Hindlimb muscle (tissue), 1 donor: ENCODE data around the gene SPINT4. TPM values are rescaled to one million over a fixed set of nuclear protein-coding genes. Genes with fewer than 3 reads are reported as not detected.
"Not testable (repeated sequence)": the region's sequence is repeated elsewhere in the genome, so short reads cannot be mapped to it uniquely, and the experiment has no call there.

ENCODE experiments used
- DNase-seq: peaks from one replicate; pipeline ENCODE4 v3.0.0-alpha.2; 2013
- polyA plus RNA-seq: library from polyadenylated mRNA; unstranded; fragments of 120-200 nt; gene quantifications from one replicate; pipeline ENCODE4 v1.2.1, GENCODE V29; 2013; ENCODE audit not compliant: insufficient read length

Gene SPINT4
- polyA plus RNA-seq, result not detected

GRCh38 chr20:45722047-45722446 lies at the start of gene SPINT4:
Gene SPINT4 (plus strand): TSS chr20:45722347. CDS start chr20:45722368, 21 bp downstream.
- DNase-seq, result no peak

DNA sequence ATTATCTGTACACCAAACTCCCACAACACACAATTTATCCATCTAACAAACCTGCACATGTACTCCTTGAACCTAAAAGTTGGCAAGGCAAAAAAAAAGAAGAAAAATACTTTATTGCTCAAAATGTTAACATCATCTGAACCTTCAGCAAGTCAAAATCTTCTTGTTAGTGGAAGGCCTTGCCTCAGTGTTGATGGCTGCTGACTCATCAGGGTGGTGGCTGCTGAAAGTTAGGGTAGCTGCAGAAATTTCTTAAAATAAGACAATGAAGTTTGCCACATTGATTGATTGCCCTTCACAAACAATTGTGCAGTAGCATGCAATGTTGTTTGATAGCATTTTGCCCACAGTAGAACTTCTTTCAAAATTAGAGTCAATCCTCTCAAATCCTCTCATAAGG lies 49.4 kb upstream of the SPINT4 start:
- no peak for DNase-seq

- no peak for DNase-seq
These were observed 42.5 kb upstream of the SPINT4 start for GRCh38 chr20:45679650-45680049.

GRCh38 chr20:45685896-45686295 lies 36.3 kb upstream of the SPINT4 start:
- DNase-seq, result no peak

DNA sequence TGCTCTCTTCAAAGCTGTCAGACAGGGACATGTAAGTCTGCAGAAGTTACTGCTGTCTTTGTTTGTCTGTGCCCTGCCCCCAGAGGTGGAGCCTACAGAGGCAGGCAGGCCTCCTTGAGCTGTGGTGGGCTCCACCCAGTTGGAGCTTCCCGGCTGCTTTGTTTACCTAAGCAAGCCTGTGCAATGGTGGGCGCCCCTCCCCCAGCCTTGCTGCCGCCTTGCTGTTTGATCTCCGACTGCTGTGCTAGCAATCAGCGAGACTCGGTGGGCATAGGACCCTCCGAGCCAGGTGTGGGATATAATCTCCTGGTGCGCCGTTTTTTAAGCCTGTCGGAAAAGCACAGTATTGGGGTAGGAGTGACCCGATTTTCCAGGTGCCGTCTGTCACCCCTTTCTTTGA lies 28.8 kb upstream of the SPINT4 start:
- not testable (repeated sequence) for DNase-seq

- DNase-seq, result no peak
These were observed 26.7 kb upstream of the SPINT4 start for GRCh38 chr20:45695496-45695895.

DNA sequence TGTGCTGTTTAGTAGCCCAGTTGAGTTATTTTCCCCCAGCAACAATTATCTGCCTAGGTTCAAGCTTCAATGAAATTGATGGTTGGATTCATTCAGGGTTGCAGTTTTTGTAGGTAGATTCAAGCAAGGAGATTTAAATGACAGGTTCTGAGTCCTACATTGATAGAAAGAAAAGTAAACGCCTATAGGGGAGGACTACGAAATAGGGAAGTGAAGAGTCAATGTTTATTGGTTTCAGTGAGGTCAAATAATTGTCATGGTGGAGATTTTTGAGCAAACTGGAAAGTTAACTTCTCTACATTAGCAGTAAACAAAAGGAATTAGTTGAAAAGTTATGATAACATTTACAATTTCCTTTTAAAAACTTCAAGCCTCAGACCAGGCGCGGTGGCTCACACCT lies 21.0 kb upstream of the SPINT4 start:
- DNase-seq, result no peak

- no peak for DNase-seq
These were observed 20.3 kb upstream of the SPINT4 start, which contains the start of gene WFDC13 for GRCh38 chr20:45701873-45702272. Gene WFDC13 (plus strand): TSS chr20:45702038. CDS start chr20:45702124, 86 bp downstream.

- no peak for DNase-seq
These were observed 17.0 kb upstream of the SPINT4 start, which contains the start of gene WFDC10B for GRCh38 chr20:45704969-45705637. Gene WFDC10B (minus strand): TSS chr20:45705019. CDS start chr20:45685992, 19,027 bp downstream.

DNA sequence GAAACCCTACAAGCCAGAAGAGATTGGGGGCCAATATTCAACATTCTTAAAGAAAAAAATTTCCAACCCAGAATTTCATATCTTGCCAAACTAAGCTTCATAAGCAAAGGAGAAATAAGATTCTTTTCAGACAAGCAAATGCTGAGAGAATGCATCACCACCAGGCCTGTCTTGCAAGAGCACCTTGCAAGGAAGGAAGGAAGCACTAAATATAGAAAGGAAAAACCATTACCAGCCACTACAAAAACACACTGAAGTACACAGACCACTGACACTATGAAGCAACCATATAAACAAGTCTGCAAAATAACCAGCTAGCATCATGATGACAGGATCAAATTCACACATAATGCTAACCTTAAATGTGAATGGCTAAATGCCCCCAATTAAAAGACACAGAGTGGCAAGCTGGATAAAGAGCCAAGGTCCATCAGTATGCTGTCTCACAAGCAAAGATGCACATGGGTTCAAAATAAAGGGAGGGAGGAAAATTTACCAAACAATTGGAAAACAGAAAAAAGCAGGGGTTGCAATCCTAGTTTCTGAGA lies 5.9 kb upstream of the SPINT4 start:
- DNase-seq, result not testable (repeated sequence)

- DNase-seq, result no peak
These were observed 3.0 kb downstream of the SPINT4 start for GRCh38 chr20:45725134-45725533.

DNA sequence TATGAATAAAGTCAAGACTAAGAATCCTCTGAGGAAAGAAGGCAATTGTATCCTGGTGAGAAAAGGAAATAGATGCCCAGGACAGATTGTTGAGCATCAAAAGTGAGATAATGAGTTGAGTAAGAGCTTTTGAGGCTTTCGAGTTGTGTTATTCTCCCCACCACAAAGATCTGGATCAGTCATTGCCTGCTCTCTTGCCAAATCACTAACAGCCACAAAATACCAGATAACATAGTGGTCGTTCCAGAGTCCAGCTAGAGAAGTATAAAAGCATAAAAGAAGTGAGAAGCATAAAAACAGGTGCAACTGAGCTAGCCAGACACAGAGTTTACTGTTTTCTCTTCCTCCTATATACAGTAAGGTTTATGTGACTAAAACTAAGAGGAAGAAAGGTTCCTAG lies 4.9 kb downstream of the SPINT4 start:
- DNase-seq, result no peak

GRCh38 chr20:45732199-45732598 lies 10.1 kb downstream of the SPINT4 start:
- DNase-seq, result no peak

DNA sequence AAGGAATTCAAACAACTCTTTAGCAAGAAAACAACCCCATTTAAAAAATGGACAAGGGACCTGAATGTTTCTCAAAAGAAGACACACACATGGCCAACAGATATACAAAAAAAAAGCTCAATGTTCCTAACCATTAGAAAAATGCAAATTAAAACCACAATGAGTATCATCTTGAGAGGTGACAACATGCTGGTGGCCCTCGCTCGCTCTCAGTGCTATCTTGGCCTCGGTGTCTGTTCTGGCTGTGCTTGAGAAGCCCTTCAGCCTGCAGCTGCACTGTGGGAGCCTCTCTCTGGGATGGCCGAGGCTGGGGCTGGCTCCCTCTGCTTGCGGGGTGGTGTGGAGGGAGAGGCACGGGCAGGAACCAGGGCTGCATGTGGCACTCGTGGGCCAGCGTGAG lies 13.4 kb downstream of the SPINT4 start:
- no peak for DNase-seq

- DNase-seq, result no peak
These were observed 13.8 kb downstream of the SPINT4 start for GRCh38 chr20:45735988-45736387.

- DNase-seq, result no peak
These were observed 20.4 kb downstream of the SPINT4 start for GRCh38 chr20:45742596-45742995.

DNA sequence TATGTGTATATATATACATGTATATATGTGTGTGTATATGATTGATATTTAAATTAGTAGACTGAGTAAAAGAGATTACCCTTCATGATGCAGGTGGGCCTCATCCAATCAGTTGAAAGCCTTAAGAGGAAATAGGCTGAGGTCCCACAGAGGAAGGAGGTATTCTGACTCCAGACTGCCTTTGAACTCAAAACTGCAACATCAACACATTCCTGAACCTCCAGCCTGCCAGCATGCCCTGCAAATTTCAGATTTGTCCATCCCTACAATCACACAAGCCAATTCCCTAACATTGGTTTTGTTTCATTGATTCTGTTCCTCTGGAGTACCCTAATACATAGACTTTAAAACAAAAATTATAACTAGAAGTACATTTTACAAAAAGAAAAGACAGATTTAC lies 22.9 kb downstream of the SPINT4 start:
- DNase-seq, result no peak

DNA sequence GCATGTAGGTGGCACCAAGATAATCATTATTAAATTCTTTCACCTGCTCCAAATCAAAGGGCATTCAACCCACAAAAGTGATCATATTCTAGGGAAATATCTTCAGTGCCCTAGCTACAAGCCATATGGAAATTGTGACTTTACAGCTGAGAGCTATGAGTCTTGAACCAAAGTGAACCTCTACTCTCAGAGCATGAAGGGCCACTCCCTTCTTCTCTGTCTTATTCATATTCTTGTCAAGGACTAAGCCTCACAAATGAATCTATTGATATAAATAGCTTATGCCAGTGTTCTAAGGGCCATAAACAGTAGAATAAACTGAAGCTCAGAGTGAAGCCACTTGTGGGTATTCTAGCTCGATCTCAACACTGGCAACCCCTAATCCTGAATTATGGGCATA lies 29.6 kb downstream of the SPINT4 start:
- no peak for DNase-seq

GRCh38 chr20:45752746-45753145 lies 30.6 kb downstream of the SPINT4 start:
- DNase-seq, result no peak

GRCh38 chr20:45758096-45758495 lies 35.9 kb downstream of the SPINT4 start:
- DNase-seq, result no peak

DNA sequence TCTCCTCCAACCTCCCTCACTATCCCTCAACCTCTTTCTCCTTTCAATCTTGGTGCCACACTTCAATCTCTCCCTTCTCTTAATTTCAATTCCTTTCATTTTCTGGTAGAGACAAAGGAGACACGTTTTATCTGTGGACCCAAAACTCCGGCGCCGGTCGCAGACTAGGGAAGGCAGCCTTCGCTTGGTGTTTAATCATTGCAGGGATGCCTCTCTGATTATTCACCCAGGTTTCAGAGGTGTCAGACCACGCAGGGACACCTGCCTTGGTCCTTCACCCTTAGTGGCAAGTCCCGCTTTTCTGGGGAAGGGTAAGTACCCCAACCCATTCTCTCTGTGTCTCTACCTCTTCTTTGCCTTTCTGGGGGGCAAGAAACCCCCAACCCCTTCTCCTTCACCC lies 37.8 kb downstream of the SPINT4 start:
- DNase-seq, result not testable (repeated sequence)

- not testable (repeated sequence) for DNase-seq
These were observed 39.8 kb downstream of the SPINT4 start for GRCh38 chr20:45761966-45762365.

GRCh38 chr20:45764618-45765282 lies 42.6 kb downstream of the SPINT4 start:
- DNase-seq, result not testable (repeated sequence)
